ENCODE results near the gene HCAR3. TPM values are rescaled to one million over a fixed set of nuclear protein-coding genes. Genes with fewer than 3 reads are reported as not detected.
"Not testable (repeated sequence)": the region's sequence is repeated elsewhere in the genome, so short reads cannot be mapped to it uniquely, and the experiment has no call there.

HCAR3 gene
- total RNA-seq (2014; rRNA removed; shearing (Covaris generic)): not detected in 2 replicates

DNA sequence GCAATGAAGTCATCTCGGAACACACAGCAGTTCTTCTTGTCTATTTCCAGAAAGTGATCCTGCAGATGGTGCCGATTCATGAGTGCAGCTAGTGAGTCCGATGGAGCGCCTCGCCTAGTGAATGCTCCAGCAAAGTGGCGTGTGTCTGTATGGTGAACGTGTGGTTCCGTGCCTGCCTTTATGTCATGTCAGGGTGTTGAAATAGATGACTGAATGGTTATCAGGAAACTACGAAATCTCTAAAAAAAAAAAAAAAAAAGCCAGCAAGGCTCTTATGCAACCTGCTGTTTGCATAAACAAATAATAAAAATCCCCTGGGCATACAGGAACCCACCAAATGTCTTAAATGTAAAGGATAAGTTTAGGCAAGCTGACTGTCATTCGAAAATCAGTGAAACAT, at the start of gene HCAR3:
TSS of gene HCAR3 (minus strand) at position 154 of the 400 bp plus-strand sequence. CDS start at position 80, 74 bp downstream.
- not testable (repeated sequence) for H3K4me1 ChIP-seq (replicated peaks); H3K27ac ChIP-seq; H3K4me3 ChIP-seq; H3K27me3 ChIP-seq (replicated peaks); H3K9me3 ChIP-seq (replicated peaks); DNase-seq (ENCODE audit: low read depth in 1 of 2, low spot score in 2 of 2); H3K36me3 ChIP-seq

DNA sequence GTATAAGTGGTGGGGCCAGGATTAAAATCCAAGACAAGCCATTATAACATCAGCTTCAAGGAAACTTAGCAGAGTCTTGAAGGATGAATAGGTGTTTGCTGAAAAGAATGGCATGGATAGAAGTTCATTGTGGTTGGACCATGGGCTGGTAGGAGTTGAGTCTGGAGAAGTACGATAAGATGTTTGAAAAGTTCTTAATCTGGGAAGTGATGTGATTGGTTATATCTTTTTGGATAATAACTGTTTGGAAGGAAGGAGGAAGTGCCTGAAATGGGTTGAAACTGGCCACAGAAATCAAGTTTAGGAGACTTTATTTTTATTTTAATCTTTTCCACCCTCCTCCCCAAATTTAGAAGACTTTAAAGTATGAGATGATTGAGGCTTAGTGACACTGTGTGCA, 41.0 kb upstream of the HCAR3 start:
- Histone ChIP-seq H3K36me3 (peaks cover 88% of the 10 kb centered on the region), H3K27me3 (replicated peaks) (no peaks in the 10 kb centered on the region), H3K4me1 (replicated peaks) (peaks cover 8% of the 10 kb centered on the region), H3K27ac (no peak overlapping the region), H3K4me3 (no peak overlapping the region), H3K9me3 (replicated peaks) (no peaks in the 10 kb centered on the region)
- no peak for DNase-seq (ENCODE audit: low read depth in 1 of 2, low spot score in 2 of 2)

DNA sequence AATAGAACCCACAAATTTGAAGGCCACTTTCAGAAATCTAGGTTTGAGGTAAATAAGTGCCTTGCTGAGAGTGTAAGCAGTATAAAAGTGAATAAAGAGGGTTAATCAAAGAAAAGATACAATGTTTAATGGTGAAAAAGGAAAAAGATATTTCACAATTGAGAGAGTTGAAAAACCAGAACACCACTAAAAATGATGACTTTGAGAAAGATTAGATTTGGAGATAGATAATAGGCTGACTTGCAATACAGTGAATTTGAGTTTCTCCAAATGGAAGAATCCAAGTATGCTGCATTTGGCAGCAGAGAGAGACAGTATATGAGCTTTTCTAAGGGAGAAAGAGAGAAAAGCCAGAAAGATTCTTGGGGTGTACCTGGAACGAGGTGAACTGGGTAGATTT, 38.2 kb upstream of the HCAR3 start:
- no peak for DNase-seq (ENCODE audit: low read depth in 1 of 2, low spot score in 2 of 2)
- Histone ChIP-seq H3K27ac (no peak overlapping the region), H3K4me3 (no peak overlapping the region), H3K4me1 (replicated peaks) (peaks cover 13% of the 10 kb centered on the region), H3K27me3 (replicated peaks) (no peaks in the 10 kb centered on the region), H3K9me3 (replicated peaks) (no peaks in the 10 kb centered on the region), H3K36me3 (peaks cover 65% of the 10 kb centered on the region)

DNA sequence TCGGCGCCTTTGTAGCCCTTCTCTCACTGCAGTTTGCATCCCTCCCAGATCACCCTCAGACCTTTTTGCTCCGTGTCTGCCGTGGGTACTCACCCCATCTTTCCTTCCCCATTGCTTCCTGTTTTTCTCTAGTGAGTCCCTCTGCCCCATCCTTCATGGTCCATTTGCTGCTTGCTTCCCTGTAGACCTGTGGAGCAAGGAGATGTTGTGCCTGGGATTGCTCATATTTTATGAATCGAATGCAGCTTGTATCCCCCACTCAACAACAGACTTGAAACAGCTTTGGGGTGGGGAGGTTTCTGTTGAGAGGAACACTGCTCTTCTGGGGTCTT, 36.7 kb upstream of the HCAR3 start:
- Histone ChIP-seq H3K36me3 (peaks cover 53% of the 10 kb centered on the region), H3K4me1 (replicated peaks) (peaks cover 13% of the 10 kb centered on the region), H3K4me3 (peak overlapping the region; percentile 63), H3K27me3 (replicated peaks) (no peaks in the 10 kb centered on the region), H3K27ac (peak overlapping the region; percentile 55; the same call in 1 of the 2 replicates), H3K9me3 (replicated peaks) (no peaks in the 10 kb centered on the region)
- peak in 1 of 2 experiments; percentile 16 for DNase-seq (ENCODE audit: low read depth in 1 of 2, low spot score in 2 of 2)

DNA sequence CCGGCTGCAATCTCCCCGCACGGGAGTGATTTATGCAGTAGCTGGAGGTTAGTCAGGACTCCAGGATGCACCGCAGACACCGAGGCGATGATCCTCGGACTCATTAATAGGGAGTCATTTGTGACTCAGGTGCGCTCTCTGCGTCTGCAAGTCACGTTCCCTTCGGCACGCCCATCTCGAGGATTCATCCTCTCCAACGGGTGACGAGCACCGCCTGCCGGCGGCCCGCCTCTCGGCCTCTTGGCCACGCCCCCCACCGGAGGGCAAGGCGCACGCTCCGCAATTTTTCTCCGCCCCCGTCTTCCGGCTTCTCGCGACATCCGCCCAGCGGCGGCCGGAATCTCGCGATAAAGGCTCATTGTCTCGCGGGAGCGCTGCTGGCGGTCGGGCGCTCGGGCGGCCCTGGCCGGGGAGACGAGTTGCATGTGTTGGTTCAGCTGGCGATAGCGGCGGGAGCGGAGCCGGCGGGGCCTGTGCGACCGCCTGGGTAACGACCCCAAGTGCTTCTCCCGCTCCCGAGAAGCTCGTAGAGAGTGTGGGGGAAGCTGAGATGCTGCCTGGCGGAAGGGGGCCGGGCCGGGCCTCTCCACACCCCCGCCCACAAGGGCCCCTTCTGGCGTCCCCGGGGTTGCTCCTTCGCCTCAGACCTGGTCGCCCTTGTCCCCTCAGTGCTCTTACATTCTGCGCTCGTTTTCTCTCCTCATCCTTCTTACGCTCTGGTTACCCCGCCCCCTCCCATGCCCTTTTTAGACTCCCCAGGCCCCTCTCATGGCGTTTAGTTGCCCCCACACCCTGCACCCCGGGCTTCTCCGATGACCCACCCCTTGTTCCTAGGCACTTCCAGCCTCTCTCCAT, 36.1 kb upstream of the HCAR3 start, which contains the start of gene DENR:
TSS of gene DENR (plus strand) at position 361 of the 855 bp plus-strand sequence. CDS start 878 bp downstream, outside the sequence.
- Histone ChIP-seq H3K36me3 (peaks cover 47% of the 10 kb centered on the region), H3K4me3 (peak within 1 kb of the TSS; percentile 63), H3K27me3 (replicated peaks) (no peaks in the 10 kb centered on the region), H3K27ac (peak within 1 kb of the TSS; percentile 55), H3K9me3 (replicated peaks) (no peaks in the 10 kb centered on the region), H3K4me1 (replicated peaks) (peaks cover 13% of the 10 kb centered on the region)
- peak; percentile 97 to 98 for DNase-seq (ENCODE audit: low read depth in 1 of 2, low spot score in 2 of 2)

DNA sequence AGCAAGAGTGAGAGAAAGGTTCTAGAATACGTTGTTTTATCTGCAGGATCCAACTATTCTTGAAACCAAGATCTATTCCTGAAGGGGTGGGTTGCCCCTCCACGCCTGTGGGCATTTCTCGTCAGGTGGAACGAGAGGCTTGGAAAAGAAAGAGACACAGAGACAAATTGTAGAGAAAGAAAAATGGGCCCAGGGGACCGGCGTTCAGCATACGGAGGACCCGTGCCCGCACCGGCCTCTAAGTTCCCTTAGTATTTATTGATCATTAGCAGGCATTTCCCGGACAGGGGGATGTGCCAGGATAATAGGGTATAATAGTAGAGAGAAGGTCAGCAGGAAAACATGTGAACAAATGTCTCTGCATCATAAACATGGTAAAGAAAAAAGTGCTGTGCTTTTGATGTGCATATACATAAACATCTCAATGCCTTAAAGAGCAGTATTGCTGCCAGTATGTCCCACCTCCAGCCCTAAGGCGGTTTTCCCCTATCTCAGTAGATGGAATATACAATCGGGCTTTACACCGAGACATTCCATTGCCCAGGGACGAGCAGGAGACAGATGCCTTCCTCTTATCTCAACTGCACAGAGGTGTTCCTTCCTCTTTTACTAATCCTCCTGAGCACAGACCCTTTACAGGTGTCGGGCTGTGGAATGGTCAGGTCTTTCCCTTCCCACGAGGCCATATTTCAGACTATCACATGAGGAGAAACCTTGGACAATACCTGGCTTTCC, 34.3 kb upstream of the HCAR3 start:
- not testable (repeated sequence) for H3K27me3 ChIP-seq (replicated peaks); H3K27ac ChIP-seq; H3K4me3 ChIP-seq; DNase-seq (ENCODE audit: low read depth in 1 of 2, low spot score in 2 of 2); H3K9me3 ChIP-seq (replicated peaks)
- Histone ChIP-seq H3K4me1 (replicated peaks) (peaks cover 13% of the 10 kb centered on the region), H3K36me3 (peaks cover 29% of the 10 kb centered on the region)

DNA sequence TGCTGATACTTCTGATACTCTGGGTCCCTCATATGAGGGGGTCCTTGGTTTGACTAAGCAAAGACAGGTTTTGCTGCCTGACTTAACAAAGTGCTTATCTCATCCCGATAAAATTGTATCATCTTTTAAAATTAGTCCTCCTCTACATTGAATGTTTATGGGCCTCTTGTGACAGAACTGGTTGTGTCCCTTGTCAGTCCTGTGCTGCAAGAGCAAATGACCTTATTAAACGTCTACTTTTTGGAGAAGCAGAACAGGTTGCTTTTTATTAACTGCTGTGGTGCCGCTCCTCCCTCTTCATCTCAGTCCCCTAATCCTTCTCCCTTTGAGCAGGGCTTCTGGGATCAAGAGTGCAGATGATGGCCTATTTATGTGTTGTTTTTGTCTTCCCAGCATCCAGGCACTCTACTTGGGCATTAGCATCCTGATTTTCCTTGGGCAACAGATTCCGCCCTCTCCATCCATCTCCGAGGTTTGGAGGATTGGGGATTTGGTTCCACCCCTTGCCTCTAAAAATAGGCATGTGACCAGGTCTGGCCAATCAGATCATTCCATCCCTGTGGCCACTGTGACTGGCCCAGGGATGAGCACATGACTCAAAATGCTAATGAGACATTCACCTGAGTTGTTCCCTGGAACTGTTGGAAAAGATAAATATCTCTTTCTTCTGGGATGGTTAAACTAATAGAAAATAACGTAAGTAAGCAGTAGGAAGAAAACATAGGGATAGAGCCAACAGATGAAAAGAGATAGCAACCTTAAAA, 33.1 kb upstream of the HCAR3 start:
- H3K27ac ChIP-seq: no peak overlapping the region
- peaks cover 17% of the 10 kb centered on the region for H3K36me3 ChIP-seq
- no peak overlapping the region for H3K4me3 ChIP-seq
- DNase-seq (ENCODE audit: low read depth in 1 of 2, low spot score in 2 of 2): no peak
- peaks cover 13% of the 10 kb centered on the region for H3K4me1 ChIP-seq (replicated peaks)
- no peaks in the 10 kb centered on the region for H3K27me3 ChIP-seq (replicated peaks)
- no peaks in the 10 kb centered on the region for H3K9me3 ChIP-seq (replicated peaks)

DNA sequence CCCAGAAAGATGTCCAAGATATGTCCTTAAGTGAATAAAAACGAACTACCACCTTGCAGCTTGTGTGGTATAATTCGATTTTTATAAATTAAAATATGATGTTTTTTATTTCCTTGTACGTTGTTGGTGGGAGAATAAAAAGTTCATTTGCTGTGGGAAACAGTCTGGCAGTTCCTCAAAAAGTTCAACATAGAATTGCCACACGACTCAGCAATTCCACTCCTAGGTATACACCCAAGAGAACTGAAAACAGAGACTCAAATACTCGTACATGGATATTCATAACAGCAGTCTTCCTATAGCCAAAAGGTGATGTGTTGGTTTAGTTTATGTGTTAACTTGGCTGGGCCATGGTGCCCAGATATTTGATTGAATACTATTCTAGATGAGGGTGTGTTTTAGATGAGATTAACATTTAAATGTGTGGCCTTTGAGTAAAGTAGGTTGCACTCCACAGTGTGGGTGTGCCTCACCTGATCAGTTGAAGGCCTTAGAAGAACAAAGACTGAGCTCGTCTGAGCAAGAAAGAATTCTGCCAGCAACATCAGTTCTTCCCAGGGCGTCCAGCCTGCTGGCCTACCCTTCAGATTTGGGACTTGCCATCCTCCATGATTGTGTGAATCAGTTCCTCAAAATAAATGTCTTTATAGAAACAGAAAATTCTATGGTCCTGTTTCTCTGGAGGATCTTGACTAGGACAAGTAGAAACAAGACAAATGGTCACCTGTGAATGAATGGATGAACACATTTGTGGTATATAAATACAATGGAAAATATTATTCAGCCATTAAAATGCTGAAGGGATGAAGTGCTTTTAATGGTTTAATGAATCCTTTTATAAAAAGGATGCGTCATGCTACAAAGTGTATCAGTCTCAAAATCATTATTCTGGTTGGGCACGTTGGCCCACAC, 30.9 kb upstream of the HCAR3 start:
- H3K27ac ChIP-seq: no peak overlapping the region
- H3K27me3 ChIP-seq (replicated peaks): no peaks in the 10 kb centered on the region
- H3K9me3 ChIP-seq (replicated peaks): no peaks in the 10 kb centered on the region
- H3K36me3 ChIP-seq: no peaks in the 10 kb centered on the region
- no peak for DNase-seq (ENCODE audit: low read depth in 1 of 2, low spot score in 2 of 2)
- no peak overlapping the region for H3K4me3 ChIP-seq
- peaks cover 5% of the 10 kb centered on the region for H3K4me1 ChIP-seq (replicated peaks)

DNA sequence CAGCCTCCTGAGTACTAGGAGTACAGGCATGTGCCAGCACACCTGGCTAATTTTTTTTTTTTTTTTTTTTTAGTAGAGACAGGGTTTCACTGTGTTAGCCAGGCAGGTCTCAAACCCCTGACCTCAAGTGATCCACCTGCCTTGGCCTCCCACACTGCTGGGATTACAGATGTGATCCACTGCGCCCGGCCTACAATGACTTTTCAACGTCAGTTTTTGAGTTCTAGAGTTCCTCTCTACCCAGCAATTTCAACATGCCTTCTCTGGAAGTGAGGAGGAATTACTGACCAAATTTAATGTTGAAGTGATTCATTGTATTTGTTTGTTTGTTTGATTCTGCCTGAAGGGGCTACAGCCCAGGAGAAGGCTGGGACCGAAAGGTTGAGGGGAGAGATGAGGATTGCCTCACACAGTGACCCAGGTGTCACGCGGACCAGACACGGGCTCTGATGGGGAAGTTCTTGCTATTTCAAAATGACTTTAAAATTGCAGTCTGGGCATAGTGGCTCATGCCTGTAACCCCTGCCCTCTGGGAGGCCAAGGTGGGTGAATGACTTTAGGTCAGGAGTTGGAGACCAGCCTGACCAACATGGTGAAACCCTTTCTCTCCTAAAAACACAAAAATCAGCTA, 27.4 kb upstream of the HCAR3 start:
- H3K27ac ChIP-seq: no peak overlapping the region
- no peak for DNase-seq (ENCODE audit: low read depth in 1 of 2, low spot score in 2 of 2)
- H3K27me3 ChIP-seq (replicated peaks): no peaks in the 10 kb centered on the region
- H3K4me3 ChIP-seq: no peak overlapping the region
- H3K9me3 ChIP-seq (replicated peaks): no peaks in the 10 kb centered on the region
- no peaks in the 10 kb centered on the region for H3K36me3 ChIP-seq
- no peaks in the 10 kb centered on the region for H3K4me1 ChIP-seq (replicated peaks)

DNA sequence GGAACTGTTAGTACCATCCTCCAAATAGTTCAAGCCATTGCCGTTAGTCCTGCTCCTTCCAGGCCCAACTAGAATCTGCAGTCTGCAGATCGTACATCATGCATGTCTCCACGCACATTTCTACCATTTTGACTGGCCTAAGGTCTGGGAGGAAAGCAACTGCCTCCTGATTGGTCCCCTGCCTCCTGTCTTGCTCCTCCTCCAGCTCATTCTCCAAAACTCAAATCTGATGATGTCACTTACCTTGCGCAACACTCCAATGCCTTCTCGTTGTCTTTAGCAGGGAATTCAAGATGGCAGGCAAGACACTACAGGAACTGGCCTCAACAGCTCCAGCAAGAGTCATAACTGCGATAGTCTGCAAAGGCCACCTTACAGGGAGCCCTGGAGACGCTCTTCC, 23.7 kb upstream of the HCAR3 start:
- Histone ChIP-seq H3K36me3 (no peaks in the 10 kb centered on the region), H3K4me1 (replicated peaks) (no peaks in the 10 kb centered on the region), H3K27ac (no peak overlapping the region), H3K27me3 (replicated peaks) (no peaks in the 10 kb centered on the region), H3K4me3 (no peak overlapping the region), H3K9me3 (replicated peaks) (no peaks in the 10 kb centered on the region)
- DNase-seq (ENCODE audit: low read depth in 1 of 2, low spot score in 2 of 2): no peak

DNA sequence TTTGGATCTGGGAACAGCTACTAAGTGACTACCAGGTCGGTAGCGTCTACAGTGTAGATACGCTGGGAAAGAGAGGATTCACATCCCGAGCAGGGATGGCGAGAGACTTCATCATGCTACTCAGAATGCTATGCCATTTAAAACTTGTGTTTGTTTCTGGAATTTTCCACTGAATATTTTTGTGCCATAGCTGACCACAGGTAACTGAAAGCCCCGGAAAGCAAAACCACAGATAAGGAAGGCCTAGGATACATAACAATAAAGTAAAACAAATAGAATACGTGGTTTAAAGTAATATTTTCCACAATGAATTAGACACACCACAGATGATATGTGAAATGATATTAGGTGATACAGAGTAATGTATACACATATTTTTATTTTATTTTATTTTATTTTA, 22.0 kb upstream of the HCAR3 start:
- Histone ChIP-seq H3K36me3 (no peaks in the 10 kb centered on the region), H3K4me1 (replicated peaks) (no peaks in the 10 kb centered on the region), H3K9me3 (replicated peaks) (no peaks in the 10 kb centered on the region), H3K27me3 (replicated peaks) (no peaks in the 10 kb centered on the region), H3K4me3 (no peak overlapping the region), H3K27ac (no peak overlapping the region)
- DNase-seq (ENCODE audit: low read depth in 1 of 2, low spot score in 2 of 2): no peak

DNA sequence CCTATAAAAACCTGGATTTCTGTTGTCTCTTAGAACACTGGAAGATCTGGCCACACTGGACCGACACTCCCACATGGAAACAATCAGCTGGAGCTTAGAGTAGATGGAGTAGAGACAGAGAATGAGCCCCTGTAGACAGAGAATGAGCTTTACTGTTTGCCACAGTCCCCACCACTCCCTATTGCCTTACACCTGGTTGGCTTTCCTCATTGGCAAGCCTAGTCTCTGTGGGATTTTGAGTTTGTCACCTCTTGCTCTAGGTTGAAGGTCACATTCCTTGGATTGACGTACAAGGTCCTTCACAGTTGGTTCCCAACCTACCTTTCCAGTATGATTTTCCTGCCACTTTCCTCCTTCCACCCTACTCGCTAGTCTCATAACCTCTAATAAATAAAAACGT, 16.0 kb upstream of the HCAR3 start:
- Histone ChIP-seq H3K27me3 (replicated peaks) (no peaks in the 10 kb centered on the region), H3K9me3 (replicated peaks) (no peaks in the 10 kb centered on the region), H3K4me3 (no peak overlapping the region), H3K4me1 (replicated peaks) (no peaks in the 10 kb centered on the region), H3K27ac (no peak overlapping the region), H3K36me3 (no peaks in the 10 kb centered on the region)
- DNase-seq (ENCODE audit: low read depth in 1 of 2, low spot score in 2 of 2): no peak

All from SJSA1 (cell line).